C4-2B (cell line): ENCODE results near the gene AARS1.

ENCODE experiments used
- ZFX ChIP-seq: fragments of 450-650 bp; IDR thresholded peaks from 2 replicates; pipeline ENCODE4 v1.6.1; 2017
- TF ChIP-seq, protein P1 (sequence below): fragments of 450-650 bp; conservative IDR thresholded peaks from 2 replicates; pipeline ENCODE4 v1.5.1; 2017; ENCODE audit warnings: mild to moderate bottlenecking

DNA sequence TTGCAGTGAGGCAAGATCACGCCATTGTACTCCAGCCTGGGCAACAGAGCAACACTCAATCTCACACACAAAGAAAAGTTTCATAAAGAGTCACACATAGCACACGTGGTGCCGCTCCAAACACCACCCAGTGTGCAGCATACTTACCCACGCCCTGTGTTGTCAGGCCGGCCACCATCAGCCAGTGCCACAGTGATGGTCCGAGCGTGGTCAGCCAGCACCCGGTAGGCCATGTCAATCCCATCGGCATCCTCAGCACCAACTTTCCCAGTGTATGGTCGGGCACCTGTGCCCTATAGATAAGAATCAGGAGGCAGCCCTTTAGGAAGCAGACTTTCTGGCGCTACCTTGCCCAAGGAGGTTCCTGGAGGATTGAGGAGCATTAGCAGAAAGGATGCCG lies 19.8 kb downstream of the AARS1 start:
- TF ChIP-seq, protein P1, sequence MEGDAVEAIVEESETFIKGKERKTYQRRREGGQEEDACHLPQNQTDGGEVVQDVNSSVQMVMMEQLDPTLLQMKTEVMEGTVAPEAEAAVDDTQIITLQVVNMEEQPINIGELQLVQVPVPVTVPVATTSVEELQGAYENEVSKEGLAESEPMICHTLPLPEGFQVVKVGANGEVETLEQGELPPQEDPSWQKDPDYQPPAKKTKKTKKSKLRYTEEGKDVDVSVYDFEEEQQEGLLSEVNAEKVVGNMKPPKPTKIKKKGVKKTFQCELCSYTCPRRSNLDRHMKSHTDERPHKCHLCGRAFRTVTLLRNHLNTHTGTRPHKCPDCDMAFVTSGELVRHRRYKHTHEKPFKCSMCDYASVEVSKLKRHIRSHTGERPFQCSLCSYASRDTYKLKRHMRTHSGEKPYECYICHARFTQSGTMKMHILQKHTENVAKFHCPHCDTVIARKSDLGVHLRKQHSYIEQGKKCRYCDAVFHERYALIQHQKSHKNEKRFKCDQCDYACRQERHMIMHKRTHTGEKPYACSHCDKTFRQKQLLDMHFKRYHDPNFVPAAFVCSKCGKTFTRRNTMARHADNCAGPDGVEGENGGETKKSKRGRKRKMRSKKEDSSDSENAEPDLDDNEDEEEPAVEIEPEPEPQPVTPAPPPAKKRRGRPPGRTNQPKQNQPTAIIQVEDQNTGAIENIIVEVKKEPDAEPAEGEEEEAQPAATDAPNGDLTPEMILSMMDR, result no peak
- TF ChIP-seq ZFX, result no peak
